Measurements from ENCODE around the gene PSIP1.

The PSIP1 gene

GRCh38 chr9:15512204-15512603, 1.4 kb upstream of the PSIP1 start:
- no peak for DNase-seq
- Histone ChIP-seq H3K4me3 (ENCODE audit: low read depth, low read length) (no peak overlapping the region), H3K36me3 (peaks cover 21% of the 10 kb centered on the region), H3K9me3 (no peaks in the 10 kb centered on the region), H3K4me1 (no peaks in the 10 kb centered on the region; the same call in none of the 2 replicates), H3K27me3 (no peaks in the 10 kb centered on the region)
- TF ChIP-seq CTCF (IDR thresholded peaks at IDR 0.05; ENCODE audit: low read depth, low read length), result no peak

GRCh38 chr9:15509931-15510788, 610 bp downstream of the PSIP1 start:
- DNase-seq, result peak; percentile 64
- no peak for TF ChIP-seq CTCF (IDR thresholded peaks at IDR 0.05; ENCODE audit: low read depth, low read length)
- no peaks in the 10 kb centered on the region for H3K27me3 ChIP-seq
- no peaks in the 10 kb centered on the region for H3K9me3 ChIP-seq
- peaks cover 41% of the 10 kb centered on the region for H3K36me3 ChIP-seq
- no peaks in the 10 kb centered on the region; the same call in none of the 2 replicates for H3K4me1 ChIP-seq
- H3K4me3 ChIP-seq (ENCODE audit: low read depth, low read length), result peak overlapping the region; percentile 85

- no peak for TF ChIP-seq CTCF (IDR thresholded peaks at IDR 0.05; ENCODE audit: low read depth, low read length)
- H3K4me3 ChIP-seq (ENCODE audit: low read depth, low read length), result no peak overlapping the region
- H3K9me3 ChIP-seq, result no peaks in the 10 kb centered on the region
- H3K27me3 ChIP-seq, result no peaks in the 10 kb centered on the region
- peaks cover 72% of the 10 kb centered on the region for H3K36me3 ChIP-seq
- H3K4me1 ChIP-seq, result no peaks in the 10 kb centered on the region; the same call in none of the 2 replicates
- no peak for DNase-seq
Measured at GRCh38 chr9:15505921-15506320, 4.8 kb downstream of the PSIP1 start.

- no peaks in the 10 kb centered on the region for H3K4me1 ChIP-seq
- H3K36me3 ChIP-seq, result peaks cover 81% of the 10 kb centered on the region
- no peaks in the 10 kb centered on the region for H3K9me3 ChIP-seq
- DNase-seq, result no peak
- no peaks in the 10 kb centered on the region for H3K27me3 ChIP-seq
- TF ChIP-seq CTCF (IDR thresholded peaks at IDR 0.05; ENCODE audit: low read depth, low read length), result no peak
- H3K4me3 ChIP-seq (ENCODE audit: low read depth, low read length), result no peak overlapping the region
Measured at GRCh38 chr9:15501803-15502202, 9.0 kb downstream of the PSIP1 start.

- TF ChIP-seq CTCF (IDR thresholded peaks at IDR 0.05; ENCODE audit: low read depth, low read length), result no peak
- Histone ChIP-seq H3K36me3 (peaks cover 76% of the 10 kb centered on the region), H3K9me3 (no peaks in the 10 kb centered on the region), H3K27me3 (no peaks in the 10 kb centered on the region), H3K4me3 (ENCODE audit: low read depth, low read length) (no peak overlapping the region), H3K4me1 (no peaks in the 10 kb centered on the region)
- DNase-seq, result no peak
Measured at GRCh38 chr9:15501179-15501578, 9.6 kb downstream of the PSIP1 start.

GRCh38 chr9:15499139-15499538, 11.6 kb downstream of the PSIP1 start:
- H3K27me3 ChIP-seq, result no peaks in the 10 kb centered on the region
- H3K4me3 ChIP-seq (ENCODE audit: low read depth, low read length), result no peak overlapping the region
- no peak for DNase-seq
- peaks cover 58% of the 10 kb centered on the region for H3K36me3 ChIP-seq
- no peak for TF ChIP-seq CTCF (IDR thresholded peaks at IDR 0.05; ENCODE audit: low read depth, low read length)
- H3K9me3 ChIP-seq, result no peaks in the 10 kb centered on the region
- H3K4me1 ChIP-seq, result no peaks in the 10 kb centered on the region
